GM19397 (cell line): ENCODE results near the gene RGS2.
A peak's percentile ranks its signal among the peaks of the same experiment; 100 is the strongest.

Experiments used
- ATAC-seq: cut with Tn5 transposase; IDR thresholded peaks from one replicate; pipeline ENCODE4 v1.9.1; 2021; ENCODE audit warnings: mild to moderate bottlenecking, moderate library complexity; ENCODE audit not compliant: unreplicated experiment

RGS2 gene

DNA sequence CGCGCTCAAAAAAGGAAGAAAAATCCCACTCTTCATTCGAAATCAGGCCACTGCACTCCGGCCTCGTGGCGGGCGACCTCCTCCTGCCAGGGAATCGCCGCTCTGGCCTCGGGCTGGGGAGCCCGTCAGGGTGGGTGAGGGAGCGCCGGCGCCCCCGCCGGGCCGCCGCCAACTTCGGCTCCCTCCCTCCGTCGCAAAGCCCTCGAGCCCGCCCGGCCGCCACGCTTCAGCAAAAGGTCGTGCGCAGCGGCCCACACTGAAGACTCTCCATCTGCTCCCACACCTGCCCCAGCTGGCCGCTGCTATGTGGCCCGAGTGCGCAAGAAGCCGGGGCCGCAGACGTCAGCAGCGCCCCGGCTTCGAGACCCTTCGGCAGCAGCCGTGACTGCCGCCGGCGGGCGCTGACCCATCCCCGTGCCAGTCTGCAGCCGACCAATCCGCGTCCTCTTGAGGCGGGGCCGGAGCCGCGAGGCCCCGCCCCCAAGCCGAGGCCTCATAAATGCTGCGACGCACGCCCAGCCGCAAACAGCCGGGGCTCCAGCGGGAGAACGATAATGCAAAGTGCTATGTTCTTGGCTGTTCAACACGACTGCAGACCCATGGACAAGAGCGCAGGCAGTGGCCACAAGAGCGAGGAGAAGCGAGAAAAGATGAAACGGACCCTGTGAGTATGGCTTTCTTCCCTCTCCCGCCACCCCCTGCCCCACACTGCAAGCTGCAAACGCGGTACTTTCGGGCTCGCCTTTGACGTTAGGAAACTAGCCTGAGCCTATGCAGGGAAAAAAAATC, at the start of gene RGS2:
Gene RGS2 (plus strand): TSS at position 522 of the 789 bp plus-strand sequence. CDS start 33 bp downstream, at position 555.
- ATAC-seq = peak; percentile 95

DNA sequence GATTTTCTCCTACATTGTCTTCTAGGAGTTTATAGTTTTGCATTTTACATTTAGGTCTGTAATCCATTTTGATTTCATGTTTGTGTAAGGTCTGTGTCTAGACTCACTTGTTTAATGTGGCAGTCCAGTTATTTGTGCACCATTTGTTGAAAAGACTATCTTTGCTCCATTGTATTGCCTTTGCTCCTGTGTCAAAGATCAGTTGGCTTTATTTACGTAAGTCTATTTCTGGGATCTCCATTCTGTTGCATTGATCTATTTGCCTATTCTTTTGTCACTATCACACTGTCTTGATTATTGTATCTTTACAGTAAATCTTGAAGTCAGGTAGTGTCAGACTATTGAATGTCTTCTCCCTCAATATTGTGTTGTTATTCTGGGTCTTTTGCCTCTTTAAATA, 49.7 kb upstream of the RGS2 start:
- no peak for ATAC-seq

DNA sequence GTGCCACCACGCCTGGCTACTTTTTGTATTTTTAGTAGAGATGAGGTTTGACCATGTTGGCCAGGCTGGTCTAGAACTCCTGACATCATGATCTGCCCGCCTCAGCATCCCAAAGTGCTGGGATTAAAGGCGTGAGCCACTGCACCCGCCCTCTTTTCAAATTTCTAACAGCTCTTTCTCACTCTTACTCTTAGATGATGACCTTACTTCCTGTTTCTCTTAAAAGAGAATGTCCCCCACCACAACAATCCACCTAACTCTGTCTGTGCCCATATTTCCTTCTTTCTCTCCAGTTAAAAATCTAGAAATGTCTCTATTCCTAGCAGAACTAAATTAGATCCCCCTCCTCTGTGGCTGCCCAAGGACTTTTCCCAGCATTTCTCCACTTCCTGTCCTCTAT, 46.6 kb upstream of the RGS2 start:
- ATAC-seq = no peak

GRCh38 chr1:192763243-192763642, 45.6 kb upstream of the RGS2 start:
- ATAC-seq = no peak

DNA sequence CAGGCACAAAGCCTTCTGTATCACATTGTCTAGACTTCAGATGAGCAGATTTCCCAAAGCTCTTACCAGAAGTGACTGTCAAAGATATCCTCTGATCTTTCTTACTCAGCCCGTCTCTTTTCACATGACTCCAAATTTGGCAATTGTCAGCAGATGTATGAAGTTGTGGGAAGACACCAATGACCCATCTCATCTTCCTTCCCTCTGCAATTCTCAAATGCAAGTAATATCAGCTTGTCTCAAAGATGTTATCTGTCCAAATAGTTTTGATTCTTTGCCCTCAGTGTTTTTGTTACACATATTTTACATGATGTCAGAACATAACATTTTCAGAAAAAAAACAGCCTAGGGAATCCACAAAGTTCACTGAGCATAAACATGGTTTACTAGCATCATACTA, 45.1 kb upstream of the RGS2 start:
- no peak for ATAC-seq

DNA sequence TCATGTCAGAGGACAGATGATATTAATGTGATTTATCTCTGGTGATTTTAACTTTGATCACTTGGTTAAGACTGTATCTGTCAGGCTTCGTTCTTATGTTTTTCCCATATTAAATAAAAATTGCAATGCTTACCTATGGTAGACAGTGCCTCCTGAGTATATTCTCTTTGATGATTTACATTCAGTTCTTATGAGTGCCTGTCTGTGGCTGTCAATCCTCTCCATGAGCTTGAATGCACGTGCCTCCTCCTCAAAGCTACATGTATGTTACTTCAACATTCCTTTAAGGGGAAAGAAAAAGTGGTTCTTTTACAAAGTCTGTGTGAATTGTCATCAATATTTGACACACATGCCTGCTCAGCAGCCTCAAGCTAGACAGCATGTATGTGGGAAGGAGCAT, 44.2 kb upstream of the RGS2 start:
- ATAC-seq = no peak

- ATAC-seq = no peak
Measured at GRCh38 chr1:192766009-192766625, 42.7 kb upstream of the RGS2 start.

DNA sequence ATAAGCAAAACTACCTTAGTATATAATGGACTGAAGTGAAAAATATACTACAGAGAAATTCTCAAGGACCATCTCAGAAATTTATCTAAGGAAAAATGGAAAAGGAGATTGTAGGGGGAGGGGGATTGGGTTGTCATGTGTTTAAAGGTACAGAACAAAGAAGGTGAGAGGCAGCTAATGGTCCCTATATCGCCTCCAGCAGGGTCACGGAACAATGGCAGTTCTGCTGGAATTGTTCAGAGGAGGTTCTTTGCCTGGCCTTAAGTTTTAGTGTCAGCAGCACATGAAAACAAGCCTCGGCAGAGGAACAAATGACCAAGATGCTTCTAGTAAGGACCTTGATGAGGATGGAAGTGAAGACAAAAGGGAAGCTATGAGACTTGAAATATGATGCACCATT, 42.0 kb upstream of the RGS2 start:
- ATAC-seq = no peak

DNA sequence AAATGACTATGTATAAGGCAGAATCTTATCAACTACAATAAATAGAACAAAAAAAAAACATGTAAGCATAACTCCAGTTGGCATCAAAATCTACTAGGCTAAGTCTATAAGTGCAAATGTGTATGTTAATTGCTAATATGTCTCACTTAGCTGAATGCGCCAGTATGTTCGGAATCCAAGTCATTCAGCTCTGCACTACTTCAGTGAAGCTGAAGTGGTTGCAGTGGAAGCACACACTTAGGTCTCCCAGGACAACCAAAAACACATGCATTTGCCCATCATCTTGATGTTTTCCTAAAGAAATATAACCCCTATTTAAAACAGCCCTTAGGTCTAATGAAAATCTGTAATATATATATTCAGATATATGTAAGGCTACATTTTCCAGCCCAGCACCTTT, 41.0 kb upstream of the RGS2 start:
- ATAC-seq = no peak

- ATAC-seq = no peak
Measured at GRCh38 chr1:192768463-192768862, 40.4 kb upstream of the RGS2 start.

GRCh38 chr1:192771341-192771740, 37.5 kb upstream of the RGS2 start:
- no peak for ATAC-seq

- no peak for ATAC-seq
Measured at GRCh38 chr1:192775631-192776030, 33.2 kb upstream of the RGS2 start.

DNA sequence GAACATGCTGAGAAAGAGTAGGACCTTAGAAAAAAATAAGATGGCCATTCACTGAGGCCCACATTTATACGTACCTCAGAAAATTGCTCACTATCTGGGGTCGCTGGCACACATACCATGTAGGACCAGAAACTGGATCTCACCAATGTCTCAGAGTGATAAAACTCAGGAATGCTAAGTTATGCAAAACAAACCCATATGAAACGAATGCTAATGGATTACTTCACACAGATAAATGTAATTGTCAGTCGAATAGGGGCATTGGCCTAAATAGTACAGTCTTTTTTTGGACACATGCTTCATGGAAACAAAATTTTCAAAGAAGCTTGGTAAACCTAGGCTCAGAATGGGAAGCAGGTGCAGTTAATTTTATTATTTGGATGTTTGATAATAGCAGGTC, 32.6 kb upstream of the RGS2 start:
- ATAC-seq = no peak

DNA sequence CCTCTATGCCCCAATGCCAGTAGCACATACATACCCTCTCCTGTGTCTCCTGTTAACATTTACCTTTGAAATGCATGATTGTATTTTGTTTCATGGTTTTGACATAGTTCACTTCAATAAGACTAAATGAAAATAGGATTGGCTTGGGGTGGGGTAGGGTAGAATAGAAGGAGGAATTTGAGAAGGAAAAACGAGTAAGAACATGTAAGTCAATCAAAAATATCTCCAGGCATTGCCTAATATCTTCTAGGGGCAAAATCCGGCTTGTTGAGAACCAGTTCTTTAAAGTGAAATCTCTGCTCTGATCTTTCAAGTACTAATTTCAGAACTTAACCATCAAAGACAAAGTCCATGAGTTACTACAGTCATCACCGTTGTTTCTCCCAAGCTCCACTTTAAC, 31.8 kb upstream of the RGS2 start:
- ATAC-seq = no peak

GRCh38 chr1:192783791-192784190, 25.0 kb upstream of the RGS2 start:
- no peak for ATAC-seq

- ATAC-seq = no peak
Measured at GRCh38 chr1:192784397-192784796, 24.4 kb upstream of the RGS2 start.

GRCh38 chr1:192786576-192786975, 22.3 kb upstream of the RGS2 start:
- no peak for ATAC-seq

DNA sequence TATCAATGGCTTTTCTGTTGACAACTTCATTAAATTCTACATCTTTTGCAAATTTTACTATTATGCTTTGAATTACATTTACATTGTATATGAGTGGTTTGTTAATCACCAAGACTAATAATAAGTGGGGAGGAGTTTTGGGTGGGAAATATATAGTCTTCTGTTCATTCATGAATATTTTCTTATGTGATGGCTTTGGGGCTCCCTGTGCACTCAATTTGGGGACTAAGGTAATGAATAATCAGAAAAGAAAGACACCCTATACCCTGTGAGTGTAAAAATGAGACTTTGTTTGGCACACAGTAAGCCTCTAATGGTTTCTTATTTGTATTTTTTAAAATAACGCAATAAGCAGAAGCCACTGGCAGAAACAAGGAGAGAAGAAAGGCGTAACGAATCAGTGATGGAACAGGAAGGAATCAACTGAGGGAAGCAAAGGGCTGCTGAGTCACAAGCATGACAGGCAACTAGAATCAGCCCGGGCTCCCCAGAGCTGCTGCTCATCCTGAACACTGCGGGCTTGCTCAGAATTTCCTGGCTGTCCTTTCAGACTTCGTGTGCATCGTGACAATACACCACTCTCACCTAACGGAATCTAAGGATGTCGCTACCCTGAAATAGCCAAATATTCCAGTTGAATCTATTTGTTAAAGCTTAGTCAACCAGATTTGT, 20.8 kb upstream of the RGS2 start:
- ATAC-seq = no peak

- ATAC-seq = no peak
Measured at GRCh38 chr1:192789871-192790270, 19.0 kb upstream of the RGS2 start.

GRCh38 chr1:192792628-192793027, 16.2 kb upstream of the RGS2 start:
- no peak for ATAC-seq

DNA sequence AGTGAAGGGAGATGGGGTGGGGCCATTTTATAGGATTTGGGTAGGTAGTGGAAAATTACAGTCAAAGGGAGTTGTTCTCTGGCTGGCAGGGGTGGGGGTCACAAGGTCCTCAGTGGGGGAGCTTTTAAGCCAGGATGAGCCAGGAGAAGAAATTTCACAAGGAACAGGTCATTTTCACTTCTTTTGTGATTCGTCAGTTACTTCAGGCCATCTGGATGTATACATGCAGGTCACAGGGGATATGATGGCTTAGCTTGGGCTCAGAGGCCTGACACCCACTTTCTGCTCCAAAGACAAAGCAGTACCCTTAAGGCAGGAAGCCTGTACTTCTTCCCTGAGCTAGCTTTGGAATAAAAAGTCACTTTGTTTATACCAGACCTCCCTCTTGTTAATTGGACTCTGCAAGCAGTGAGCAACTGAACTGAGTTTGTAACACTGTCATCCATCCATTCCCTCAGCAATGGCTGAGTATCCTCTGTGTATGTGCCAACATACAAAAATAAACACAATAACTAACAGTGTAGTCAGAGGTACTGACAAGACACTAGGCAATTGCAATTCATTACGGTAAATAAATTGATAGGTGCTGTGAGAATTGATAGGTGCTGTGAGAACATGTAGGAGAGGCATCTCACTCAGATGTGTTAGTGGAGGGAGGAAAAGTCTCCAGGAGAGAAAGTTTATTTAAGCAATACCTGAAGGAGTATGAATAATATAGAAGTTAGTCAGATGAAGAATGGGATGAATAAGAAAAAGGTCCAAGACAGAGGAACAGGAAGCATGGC, 14.7 kb upstream of the RGS2 start:
- ATAC-seq = no peak

DNA sequence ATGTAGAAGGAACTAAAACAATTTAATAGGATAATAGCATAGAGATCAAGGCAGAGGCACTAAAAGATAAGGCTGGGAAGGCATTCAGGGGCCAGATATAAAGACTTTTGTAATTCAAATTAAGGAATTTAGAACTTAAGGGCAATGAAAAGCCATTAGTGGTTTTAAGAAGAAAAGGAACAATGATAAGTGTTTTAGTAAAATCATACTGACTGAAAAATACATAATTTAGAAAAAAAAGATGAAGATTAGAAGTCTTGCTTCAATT, 14.1 kb upstream of the RGS2 start:
- no peak for ATAC-seq
